ENCODE measurements around the gene MRC2.

- TF ChIP-seq USF1 (CRISPR knock-in tag; IDR thresholded peaks at IDR 0.05) = no peak
- TF ChIP-seq MNT (conservative IDR thresholded peaks at IDR 0.05) = no peak
- TF ChIP-seq NONO (IDR thresholded peaks at IDR 0.05; ENCODE audit: low read depth in 2 of 2, low read length in 1 of 2) = no peak
- TF ChIP-seq POLR2AphosphoS5 (IDR thresholded peaks at IDR 0.05; ENCODE audit: control insufficient read depth, insufficient read depth, low read depth, low read length) = no peak
- TF ChIP-seq TRIM28 (IDR thresholded peaks at IDR 0.05) = no peak
- no peak for TF ChIP-seq ZNF583 (CRISPR knock-in tag; IDR thresholded peaks at IDR 0.05)
- no peak for TF ChIP-seq KDM1A (IDR thresholded peaks at IDR 0.05)
- TF ChIP-seq ARID4B (CRISPR knock-in tag; IDR thresholded peaks at IDR 0.05) = no peak
- TF ChIP-seq ZNF274 (IDR thresholded peaks at IDR 0.05; ENCODE audit: borderline replicate concordance, low read depth, low read length) = no peak
- TF ChIP-seq, protein P1, sequence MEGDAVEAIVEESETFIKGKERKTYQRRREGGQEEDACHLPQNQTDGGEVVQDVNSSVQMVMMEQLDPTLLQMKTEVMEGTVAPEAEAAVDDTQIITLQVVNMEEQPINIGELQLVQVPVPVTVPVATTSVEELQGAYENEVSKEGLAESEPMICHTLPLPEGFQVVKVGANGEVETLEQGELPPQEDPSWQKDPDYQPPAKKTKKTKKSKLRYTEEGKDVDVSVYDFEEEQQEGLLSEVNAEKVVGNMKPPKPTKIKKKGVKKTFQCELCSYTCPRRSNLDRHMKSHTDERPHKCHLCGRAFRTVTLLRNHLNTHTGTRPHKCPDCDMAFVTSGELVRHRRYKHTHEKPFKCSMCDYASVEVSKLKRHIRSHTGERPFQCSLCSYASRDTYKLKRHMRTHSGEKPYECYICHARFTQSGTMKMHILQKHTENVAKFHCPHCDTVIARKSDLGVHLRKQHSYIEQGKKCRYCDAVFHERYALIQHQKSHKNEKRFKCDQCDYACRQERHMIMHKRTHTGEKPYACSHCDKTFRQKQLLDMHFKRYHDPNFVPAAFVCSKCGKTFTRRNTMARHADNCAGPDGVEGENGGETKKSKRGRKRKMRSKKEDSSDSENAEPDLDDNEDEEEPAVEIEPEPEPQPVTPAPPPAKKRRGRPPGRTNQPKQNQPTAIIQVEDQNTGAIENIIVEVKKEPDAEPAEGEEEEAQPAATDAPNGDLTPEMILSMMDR (IDR thresholded peaks at IDR 0.05 in 2 of 3, conservative IDR thresholded peaks at IDR 0.05 in 1 of 3; ENCODE audit: insufficient read depth in 2 of 3, low read depth in 1 of 3, low read length in 3 of 3) = no peak
- no peak for TF ChIP-seq CREBBP (IDR thresholded peaks at IDR 0.05; ENCODE audit: low read depth, low read length)
- TF ChIP-seq TOE1 (IDR thresholded peaks at IDR 0.05; ENCODE audit: borderline replicate concordance) = no peak
- TF ChIP-seq TOE1 (CRISPR knock-in tag; IDR thresholded peaks at IDR 0.05; ENCODE audit: borderline replicate concordance, low read depth) = no peak
- TF ChIP-seq EP300 (IDR thresholded peaks at IDR 0.05; ENCODE audit: low read length) = no peak
Observed at GRCh38 chr17:62662855-62663254, 35.4 kb downstream of the MRC2 start.

Data from K562 (cell line).